ENCODE data around the gene RDH16. TPM values are rescaled to one million over a fixed set of nuclear protein-coding genes. Genes with fewer than 3 reads are reported as not detected.

Gene RDH16
- total RNA-seq, 1 donor from 2014 or later: 2.9 TPM

GRCh38 chr12:56993346-56993745 lies 35.9 kb upstream of the RDH16 start:
- intact Hi-C loops (cut with DNase I): loop anchor here (5.0 kb wide), 1 partner anchor 226 kb away; no protein-coding TSS in a partner anchor
- no peak overlapping the region for H3K27ac ChIP-seq

GRCh38 chr12:56991319-56992246 lies 34.2 kb upstream of the RDH16 start:
- no peaks in the 10 kb centered on the region for H3K36me3 ChIP-seq
- peak overlapping the region; percentile 17 for H3K27ac ChIP-seq
- intact Hi-C loops (cut with DNase I): loop anchor here (5.0 kb wide), 1 partner anchor 224 kb away; no protein-coding TSS in a partner anchor
- H3K27me3 ChIP-seq: no peaks in the 10 kb centered on the region
- DNase-seq (ENCODE audit: extremely low spot score in 2 of 2): peak; percentile 70 to 83
- H3K4me1 ChIP-seq: peaks cover 28% of the 10 kb centered on the region
- H3K9me3 ChIP-seq: no peaks in the 10 kb centered on the region
- TF ChIP-seq POLR2AphosphoS5 (IDR thresholded peaks at IDR 0.05; ENCODE audit: insufficient read depth in 1 of 2, low read depth in 1 of 2): no peak
- TF ChIP-seq CTCF (IDR thresholded peaks at IDR 0.05): no peak
- TF ChIP-seq POLR2A (IDR thresholded peaks at IDR 0.05): no peak
- H3K4me3 ChIP-seq: no peak overlapping the region

More at GRCh38 chr12:56993346-56993745, 35.9 kb upstream of the RDH16 start:
- Histone ChIP-seq H3K36me3 (no peaks in the 10 kb centered on the region), H3K27me3 (no peaks in the 10 kb centered on the region), H3K9me3 (no peaks in the 10 kb centered on the region), H3K4me3 (no peak overlapping the region), H3K4me1 (peaks cover 13% of the 10 kb centered on the region)
- TF ChIP-seq POLR2AphosphoS5 (IDR thresholded peaks at IDR 0.05; ENCODE audit: insufficient read depth in 1 of 2, low read depth in 1 of 2) (no peak), CTCF (IDR thresholded peaks at IDR 0.05) (no peak), POLR2A (IDR thresholded peaks at IDR 0.05) (no peak)
- peak; percentile 58 to 60 for DNase-seq (ENCODE audit: extremely low spot score in 2 of 2)

GRCh38 chr12:56990648-56991318 lies 33.4 kb upstream of the RDH16 start:
- peaks cover 35% of the 10 kb centered on the region for H3K4me1 ChIP-seq
- H3K27ac ChIP-seq: peak overlapping the region; percentile 17
- no peaks in the 10 kb centered on the region for H3K9me3 ChIP-seq
- H3K27me3 ChIP-seq: no peaks in the 10 kb centered on the region
- TF ChIP-seq POLR2A (IDR thresholded peaks at IDR 0.05): no peak
- no peak for TF ChIP-seq POLR2AphosphoS5 (IDR thresholded peaks at IDR 0.05; ENCODE audit: insufficient read depth in 1 of 2, low read depth in 1 of 2)
- TF ChIP-seq CTCF (IDR thresholded peaks at IDR 0.05): no peak
- no peak overlapping the region for H3K4me3 ChIP-seq
- peak; percentile 83 to 91 for DNase-seq (ENCODE audit: extremely low spot score in 2 of 2)
- H3K36me3 ChIP-seq: no peaks in the 10 kb centered on the region
- intact Hi-C loops (cut with DNase I): loop anchor here (5.0 kb wide), 1 partner anchor 223 kb away; no protein-coding TSS in a partner anchor

GRCh38 chr12:56989861-56990610 lies 32.6 kb upstream of the RDH16 start:
- no peaks in the 10 kb centered on the region for H3K27me3 ChIP-seq
- no peak for TF ChIP-seq POLR2A (IDR thresholded peaks at IDR 0.05)
- no peak for TF ChIP-seq POLR2AphosphoS5 (IDR thresholded peaks at IDR 0.05; ENCODE audit: insufficient read depth in 1 of 2, low read depth in 1 of 2)
- TF ChIP-seq CTCF (IDR thresholded peaks at IDR 0.05): no peak
- DNase-seq (ENCODE audit: extremely low spot score in 2 of 2): no peak
- intact Hi-C loops (cut with DNase I): loop anchor here (5.0 kb wide), 2 partner anchors 223 to 233 kb away; no protein-coding TSS in a partner anchor
- H3K4me3 ChIP-seq: no peak overlapping the region
- no peaks in the 10 kb centered on the region for H3K9me3 ChIP-seq
- no peak overlapping the region for H3K27ac ChIP-seq
- H3K36me3 ChIP-seq: no peaks in the 10 kb centered on the region
- H3K4me1 ChIP-seq: peaks cover 35% of the 10 kb centered on the region
